Hepatic stellate cell (primary cell): Measurements from ENCODE around the gene FICD.

ENCODE experiments used
- DNase-seq: peaks from one replicate; pipeline ENCODE4 v3.0.0; 2011; ENCODE audit warnings: low spot score

The FICD gene

DNA sequence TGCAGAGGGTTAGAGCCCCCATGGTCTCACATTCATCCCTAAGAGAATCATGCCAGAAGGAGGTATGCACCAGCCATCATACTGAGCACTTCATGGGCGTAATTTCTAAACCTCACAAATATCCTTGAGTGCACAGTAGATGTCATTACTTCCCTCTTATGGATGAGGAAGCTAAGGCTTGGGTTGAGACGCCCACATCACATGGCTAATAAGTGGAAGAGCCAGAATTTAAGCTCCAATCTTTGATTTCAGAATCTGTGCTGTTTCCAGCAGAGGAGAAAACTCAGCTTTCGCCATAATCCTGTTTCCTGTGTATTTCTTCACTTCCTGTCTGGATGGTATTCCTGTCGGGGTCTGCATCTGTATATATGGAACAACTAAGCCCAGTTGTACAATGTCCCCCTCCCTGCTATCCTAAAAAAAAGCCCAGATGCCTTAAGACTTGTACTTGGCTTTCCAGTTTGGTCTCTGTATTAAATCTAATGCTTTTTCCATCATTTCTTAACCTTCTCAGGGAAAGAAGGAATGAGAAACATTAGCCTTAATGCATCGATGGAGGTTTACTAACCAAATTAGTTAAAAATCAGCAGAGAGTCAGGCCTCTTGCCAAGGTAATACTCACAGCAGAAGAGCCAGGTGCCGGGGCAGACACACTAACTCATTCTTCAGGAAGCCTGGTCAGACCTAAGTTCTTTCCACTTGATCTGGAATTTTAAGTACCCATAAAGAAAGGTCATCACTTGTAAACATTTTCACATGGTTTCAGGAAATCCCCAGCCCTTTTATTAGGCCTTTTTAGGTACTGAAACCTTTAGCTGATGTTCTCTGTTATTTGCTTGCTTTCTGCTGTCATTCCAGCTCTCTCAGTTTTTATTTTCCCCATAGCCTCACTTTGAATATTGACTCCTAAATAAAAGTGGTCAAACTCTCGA lies 52.6 kb downstream of the FICD start:
- no peak for DNase-seq

DNA sequence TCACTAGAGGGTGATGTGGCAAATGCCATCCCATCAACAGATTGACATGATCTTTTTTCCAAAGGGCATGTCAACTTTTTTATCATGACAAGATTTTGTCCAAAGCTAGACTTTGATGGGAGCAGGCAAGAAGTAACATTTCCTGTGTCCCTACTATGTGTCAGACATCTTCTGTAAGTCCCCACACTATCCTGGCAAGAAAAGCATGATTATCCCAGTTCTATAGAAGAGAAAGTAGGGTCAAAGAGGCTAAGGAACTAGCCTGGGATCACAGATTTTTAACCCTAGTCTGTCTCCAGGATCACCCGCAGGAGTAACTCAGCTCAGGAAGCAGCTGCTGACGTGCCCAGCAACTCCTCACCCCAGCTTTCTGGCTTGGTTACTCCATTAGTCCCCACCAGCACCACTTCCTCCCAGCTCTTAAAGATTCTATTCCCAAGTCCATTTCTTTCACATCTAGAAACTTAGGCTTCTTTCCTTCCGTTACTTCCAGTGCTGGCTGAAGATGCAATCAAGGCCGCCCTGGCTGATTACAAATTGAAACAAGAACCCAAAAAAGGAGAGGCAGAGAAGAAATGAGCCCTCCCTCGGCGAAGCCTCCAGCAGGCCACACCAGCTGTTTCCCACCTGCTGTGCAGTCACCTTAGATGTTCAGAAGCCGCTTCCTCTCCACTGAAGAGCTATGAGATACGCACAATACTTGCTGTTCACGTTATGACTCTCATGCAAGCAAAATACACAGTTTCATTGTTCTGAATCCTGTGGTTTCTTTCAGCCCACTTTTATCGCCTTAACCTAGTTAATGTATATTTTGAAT lies 53.5 kb downstream of the FICD start:
- no peak for DNase-seq
